ENCODE data around the gene GDPGP1.
"Not testable (repeated sequence)": the region's sequence is repeated elsewhere in the genome, so short reads cannot be mapped to it uniquely, and the experiment has no call there.

The GDPGP1 gene

GRCh38 chr15:90280743-90281142 lies 46.7 kb downstream of the GDPGP1 start:
- DNase-seq; in situ Hi-C loops (cut with HindIII; ENCODE audit: low pct_ligation_motif_present, low pct_unique_long_range_greater_than_20kb, low sequenced_read_pairs): not testable (repeated sequence)

- DNase-seq; in situ Hi-C loops (cut with HindIII; ENCODE audit: low pct_ligation_motif_present, low pct_unique_long_range_greater_than_20kb, low sequenced_read_pairs): not testable (repeated sequence)
Observed at GRCh38 chr15:90281637-90282036, 47.6 kb downstream of the GDPGP1 start.

- in situ Hi-C loops (cut with HindIII; ENCODE audit: low pct_ligation_motif_present, low pct_unique_long_range_greater_than_20kb, low sequenced_read_pairs): no loop called here
- peak; percentile 56 for DNase-seq
Observed at GRCh38 chr15:90286678-90287077, 52.7 kb downstream of the GDPGP1 start.

GRCh38 chr15:90287101-90287500 lies 53.1 kb downstream of the GDPGP1 start:
- in situ Hi-C loops (cut with HindIII; ENCODE audit: low pct_ligation_motif_present, low pct_unique_long_range_greater_than_20kb, low sequenced_read_pairs): no loop called here
- DNase-seq: no peak

GRCh38 chr15:90287946-90288345 lies 53.9 kb downstream of the GDPGP1 start:
- DNase-seq: no peak
- in situ Hi-C loops (cut with HindIII; ENCODE audit: low pct_ligation_motif_present, low pct_unique_long_range_greater_than_20kb, low sequenced_read_pairs): no loop called here

- DNase-seq: peak; percentile 49
- in situ Hi-C loops (cut with HindIII; ENCODE audit: low pct_ligation_motif_present, low pct_unique_long_range_greater_than_20kb, low sequenced_read_pairs): no loop called here
Observed at GRCh38 chr15:90291679-90292356, 57.8 kb downstream of the GDPGP1 start.

GRCh38 chr15:90293040-90293810 lies 59.2 kb downstream of the GDPGP1 start:
- DNase-seq: peak; percentile 67

GRCh38 chr15:90294159-90294558 lies 60.1 kb downstream of the GDPGP1 start:
- in situ Hi-C loops (cut with HindIII; ENCODE audit: low pct_ligation_motif_present, low pct_unique_long_range_greater_than_20kb, low sequenced_read_pairs): no loop called here

More at GRCh38 chr15:90293040-90293810, 59.2 kb downstream of the GDPGP1 start:
- in situ Hi-C loops (cut with HindIII; ENCODE audit: low pct_ligation_motif_present, low pct_unique_long_range_greater_than_20kb, low sequenced_read_pairs): not testable (repeated sequence)

GRCh38 chr15:90294601-90295269 lies 60.7 kb downstream of the GDPGP1 start:
- DNase-seq: no peak
- in situ Hi-C loops (cut with HindIII; ENCODE audit: low pct_ligation_motif_present, low pct_unique_long_range_greater_than_20kb, low sequenced_read_pairs): no loop called here

More at GRCh38 chr15:90294159-90294558, 60.1 kb downstream of the GDPGP1 start:
- DNase-seq: no peak

- DNase-seq: no peak
- in situ Hi-C loops (cut with HindIII; ENCODE audit: low pct_ligation_motif_present, low pct_unique_long_range_greater_than_20kb, low sequenced_read_pairs): no loop called here
Observed at GRCh38 chr15:90295270-90295648, 61.2 kb downstream of the GDPGP1 start.
